ENCODE measurements around the gene PEPD. TPM values are rescaled to one million over a fixed set of nuclear protein-coding genes. Genes with fewer than 3 reads are reported as not detected.

The PEPD gene
- total RNA-seq, 1 experiment from 2014 or later: 18.3 TPM

- intact Hi-C loops (cut with micrococcal nuclease): no loop called here
- ChIA-PET POLR2A (interaction anchor here (0.7 to 6.3 kb wide), 7 partner anchors 11 to 60 kb away, joined by 3 to 81 read pairs (median 9); partner anchors contain the start of genes CEBPA and CEBPG), CTCF (interaction anchor here (0.6 to 1.6 kb wide), 12 partner anchors 7 to 175 kb away, joined by 3 to 6 read pairs (median 3); partner anchors contain the start of gene CEBPG)
- Mint-ChIP-seq H3K9me3 (ENCODE audit: unreplicated experiment) (peaks cover 12% of the 10 kb centered on the region), H3K27ac (ENCODE audit: low read depth, unreplicated experiment) (peak overlapping the region; percentile 63), H3K27me3 (ENCODE audit: insufficient read depth, unreplicated experiment) (no peaks in the 10 kb centered on the region), H3K36me3 (ENCODE audit: insufficient read depth, unreplicated experiment) (no peaks in the 10 kb centered on the region), H3K4me3 (ENCODE audit: unreplicated experiment) (no peak overlapping the region), H3K4me1 (ENCODE audit: insufficient read depth, unreplicated experiment) (peaks cover 13% of the 10 kb centered on the region)
- DNase-seq (ENCODE audit: unreplicated experiment): peak; percentile 41
- no TSS peak for BruUV-seq (replicated peaks)
- no peak for TF ChIP-seq CTCF (IDR thresholded peaks at IDR 0.05; ENCODE audit: unreplicated experiment)
Measured at GRCh38 chr19:33358408-33358807, 163.2 kb downstream of the PEPD start.

- DNase-seq (ENCODE audit: unreplicated experiment): no peak
- ChIA-PET CTCF (interaction anchor here (0.6 to 1.4 kb wide), 5 partner anchors 10 to 111 kb away, joined by 3 to 6 read pairs (median 3); no protein-coding TSS in a partner anchor), POLR2A (interaction anchor here (0.7 to 6.3 kb wide), 5 partner anchors 12 to 56 kb away, joined by 3 to 81 read pairs (median 13); partner anchors contain the start of genes CEBPA and CEBPG)
- Mint-ChIP-seq H3K36me3 (ENCODE audit: insufficient read depth, unreplicated experiment) (no peaks in the 10 kb centered on the region), H3K27me3 (ENCODE audit: insufficient read depth, unreplicated experiment) (no peaks in the 10 kb centered on the region), H3K27ac (ENCODE audit: low read depth, unreplicated experiment) (no peak overlapping the region), H3K4me3 (ENCODE audit: unreplicated experiment) (no peak overlapping the region), H3K4me1 (ENCODE audit: insufficient read depth, unreplicated experiment) (peaks cover 13% of the 10 kb centered on the region), H3K9me3 (ENCODE audit: unreplicated experiment) (peaks cover 12% of the 10 kb centered on the region)
- no TSS peak for BruUV-seq (replicated peaks)
- TF ChIP-seq CTCF (IDR thresholded peaks at IDR 0.05; ENCODE audit: unreplicated experiment): no peak
- intact Hi-C loops (cut with micrococcal nuclease): no loop called here
Measured at GRCh38 chr19:33357556-33357955, 164.0 kb downstream of the PEPD start.

GRCh38 chr19:33355535-33355934 lies 166.1 kb downstream of the PEPD start:
- no peak overlapping the region for H3K4me3 Mint-ChIP-seq (ENCODE audit: unreplicated experiment)
- BruUV-seq (replicated peaks): no TSS peak

More at GRCh38 chr19:33355535-33355934, 166.1 kb downstream of the PEPD start:
- peaks cover 12% of the 10 kb centered on the region for H3K9me3 Mint-ChIP-seq (ENCODE audit: unreplicated experiment)
- H3K4me1 Mint-ChIP-seq (ENCODE audit: insufficient read depth, unreplicated experiment): peaks cover 17% of the 10 kb centered on the region
- no peak for TF ChIP-seq CTCF (IDR thresholded peaks at IDR 0.05; ENCODE audit: unreplicated experiment)
- H3K36me3 Mint-ChIP-seq (ENCODE audit: insufficient read depth, unreplicated experiment): no peaks in the 10 kb centered on the region
- no peaks in the 10 kb centered on the region for H3K27me3 Mint-ChIP-seq (ENCODE audit: insufficient read depth, unreplicated experiment)
- no peak for DNase-seq (ENCODE audit: unreplicated experiment)
- intact Hi-C loops (cut with micrococcal nuclease): no loop called here
- POLR2A ChIA-PET: interaction anchor here (1.3 to 6.3 kb wide), 3 partner anchors 14 to 21 kb away, joined by 4 to 81 read pairs (median 45); partner anchors contain the start of gene CEBPG
- CTCF ChIA-PET: no interaction called here
- H3K27ac Mint-ChIP-seq (ENCODE audit: low read depth, unreplicated experiment): no peak overlapping the region

Measured in MCF 10A (cell line).